DOHH2 (cell line): ENCODE data around the gene CCNG1.

Experiments used
- H3F3A ChIP-seq: fragments of 200-600 bp; sonication (generic), shearing (Covaris generic); 2 replicates; pipeline ENCODE4 v1.6.0; 2016; ENCODE audit warnings: antibody characterized with exemption, mild to moderate bottlenecking; ENCODE audit not compliant: control insufficient read depth, insufficient read depth
- H3K27ac ChIP-seq: fragments of 200-600 bp; sonication (generic); 2 replicates; pipeline ENCODE4 v1.5.1; 2014; ENCODE audit warnings: low read depth, mild to moderate bottlenecking, low read length, moderate library complexity
- H3K27me3 ChIP-seq: fragments of 200-600 bp; sonication (generic); 2 replicates; pipeline ENCODE4 v1.6.1; 2014; ENCODE audit warnings: mild to moderate bottlenecking, low read length, mixed read lengths; ENCODE audit not compliant: control insufficient read depth
- H3K36me3 ChIP-seq: fragments of 200-600 bp; sonication (generic); 2 replicates; pipeline ENCODE4 v1.6.1; 2014; ENCODE audit warnings: mild to moderate bottlenecking, low read length, moderate library complexity, mixed read lengths; ENCODE audit not compliant: control insufficient read depth
- H3K4me1 ChIP-seq: fragments of 200-600 bp; sonication (generic); 2 replicates; pipeline ENCODE4 v1.6.1; 2014; ENCODE audit warnings: mild to moderate bottlenecking, low read length, mixed read lengths; ENCODE audit not compliant: control insufficient read depth
- H3K4me2 ChIP-seq: fragments of 200-600 bp; sonication (generic); 2 replicates; pipeline ENCODE4 v1.6.0; 2014; ENCODE audit warnings: mild to moderate bottlenecking, low read length, moderate library complexity
- H3K4me3 ChIP-seq: fragments of 200-600 bp; sonication (generic); 2 replicates; pipeline ENCODE4 v1.5.1; 2014; ENCODE audit warnings: mild to moderate bottlenecking, low read length, mixed read lengths
- H3K79me2 ChIP-seq: fragments of 200-600 bp; sonication (generic); 2 replicates; pipeline ENCODE4 v1.6.1; 2014; ENCODE audit warnings: mild to moderate bottlenecking, low read length, mixed read lengths; ENCODE audit not compliant: control insufficient read depth
- H3K9me2 ChIP-seq: fragments of 200-600 bp; sonication (generic); replicated peaks from 2 replicates; pipeline ENCODE4 v1.6.1; 2014; ENCODE audit warnings: mild to moderate bottlenecking, low read length, mixed read lengths; ENCODE audit not compliant: control insufficient read depth
- H3K9me3 ChIP-seq: fragments of 200-600 bp; sonication (generic); 2 replicates; pipeline ENCODE4 v1.6.1; 2014; ENCODE audit warnings: antibody characterized with exemption, low read length, mixed read lengths; ENCODE audit not compliant: control insufficient read depth, insufficient read depth
- H4K20me1 ChIP-seq: fragments of 200-600 bp; sonication (generic); 2 replicates; pipeline ENCODE4 v1.6.0; 2014; ENCODE audit warnings: low read depth, mild to moderate bottlenecking, antibody characterized with exemption, low read length, moderate library complexity; ENCODE audit not compliant: control insufficient read depth, insufficient read depth
- CTCF ChIP-seq: fragments of 200-600 bp; sonication (generic); IDR thresholded peaks from one replicate; pipeline ENCODE4 v1.5.1; 2014; ENCODE audit warnings: antibody characterized with exemption, mild to moderate bottlenecking, low read depth, low read length; ENCODE audit not compliant: poor library complexity, severe bottlenecking
- EZH2phosphoT487 ChIP-seq: fragments of 200-600 bp; sonication (generic); IDR thresholded peaks from 2 replicates; pipeline ENCODE4 v1.6.1; 2017; ENCODE audit warnings: borderline replicate concordance, mild to moderate bottlenecking, antibody characterized with exemption, low read length, moderate library complexity, mixed read lengths

CCNG1 gene

GRCh38 chr5:163478982-163479271, 41.5 kb downstream of the CCNG1 start:
- H3K27me3 ChIP-seq = no peaks in the 10 kb centered on the region
- H3K9me2 ChIP-seq = no peaks in the 10 kb centered on the region
- no peaks in the 10 kb centered on the region for H3K9me3 ChIP-seq
- no peaks in the 10 kb centered on the region for H3K79me2 ChIP-seq
- no peak overlapping the region for H3K4me3 ChIP-seq
- TF ChIP-seq EZH2phosphoT487 = no peak
- no peak for TF ChIP-seq CTCF
- no peak overlapping the region for H3K27ac ChIP-seq
- H4K20me1 ChIP-seq = no peaks in the 10 kb centered on the region
- no peaks in the 10 kb centered on the region for H3K4me1 ChIP-seq
- no peaks in the 10 kb centered on the region for H3F3A ChIP-seq
- H3K36me3 ChIP-seq = peaks cover 95% of the 10 kb centered on the region
- H3K4me2 ChIP-seq = no peak overlapping the region

- Histone ChIP-seq H3K4me2 (no peak overlapping the region), H4K20me1 (no peaks in the 10 kb centered on the region), H3K4me1 (no peaks in the 10 kb centered on the region), H3K36me3 (peaks cover 87% of the 10 kb centered on the region), H3K79me2 (0 out of 2 replicates have a peak, but pooled peaks cover 2% of the 10 kb centered on the region), H3K9me2 (no peaks in the 10 kb centered on the region), H3K9me3 (no peaks in the 10 kb centered on the region), H3K27ac (no peak overlapping the region), H3K4me3 (no peak overlapping the region), H3F3A (peaks cover 5% of the 10 kb centered on the region; the same call in 1 of the 2 replicates), H3K27me3 (no peaks in the 10 kb centered on the region)
- TF ChIP-seq CTCF = no peak
Observed at GRCh38 chr5:163489055-163489744, 51.8 kb downstream of the CCNG1 start.

GRCh38 chr5:163489745-163490075, 52.3 kb downstream of the CCNG1 start:
- TF ChIP-seq EZH2phosphoT487 (no peak), CTCF (no peak)
- H3K4me1 ChIP-seq = no peaks in the 10 kb centered on the region
- H4K20me1 ChIP-seq = no peaks in the 10 kb centered on the region
- no peaks in the 10 kb centered on the region for H3K9me2 ChIP-seq
- no peak overlapping the region for H3K4me3 ChIP-seq
- H3K79me2 ChIP-seq = 0 out of 2 replicates have a peak, but pooled peaks cover 2% of the 10 kb centered on the region
- no peak overlapping the region for H3K4me2 ChIP-seq
- H3K27ac ChIP-seq = no peak overlapping the region
- H3K27me3 ChIP-seq = no peaks in the 10 kb centered on the region
- no peaks in the 10 kb centered on the region for H3K9me3 ChIP-seq
- peaks cover 5% of the 10 kb centered on the region; the same call in 1 of the 2 replicates for H3F3A ChIP-seq
- H3K36me3 ChIP-seq = peaks cover 82% of the 10 kb centered on the region
